Inflammatory macrophage (primary cell): ENCODE results near the gene CACNA2D2.
A peak's percentile ranks its signal among the peaks of the same experiment; 100 is the strongest.

Source experiments
- DNase-seq, 2 donors: peaks; one replicate each; pipeline ENCODE4 v3.0.0-alpha.2; 2020 to 2022

The CACNA2D2 gene

DNA sequence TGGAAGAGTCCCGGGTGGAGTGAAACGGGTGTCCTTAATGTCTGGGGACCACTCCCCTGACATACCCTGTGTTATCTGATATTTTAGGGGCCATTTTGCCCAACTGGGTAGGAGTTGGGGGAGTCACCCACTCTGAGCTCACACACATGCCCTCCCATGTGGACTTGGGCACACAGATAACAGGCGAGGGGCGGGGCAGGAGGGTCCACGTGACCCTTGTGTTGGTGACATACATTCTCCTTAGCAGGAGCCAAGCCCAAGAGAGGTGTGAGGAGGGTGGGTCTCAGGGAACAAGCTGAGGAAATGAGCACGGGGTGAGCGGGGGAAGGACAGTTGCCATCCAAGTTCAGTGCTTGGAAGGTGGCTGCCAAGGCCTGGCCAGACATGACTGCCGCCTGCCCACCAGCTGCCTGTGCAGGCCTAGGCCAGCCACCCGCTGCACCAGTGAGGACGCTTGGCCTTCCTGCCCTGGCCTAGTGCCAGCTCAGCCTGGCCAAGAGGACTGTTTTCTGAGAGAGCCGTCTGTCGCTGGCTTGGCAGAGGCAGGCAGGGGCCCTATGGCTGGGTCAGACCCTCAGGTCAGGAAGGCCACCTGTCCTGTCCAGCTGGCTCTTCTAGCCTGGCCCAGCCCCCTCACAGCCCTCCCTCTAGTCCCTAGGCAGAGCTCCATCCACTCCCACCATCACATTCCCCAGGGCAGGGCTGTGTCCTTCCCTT is 112.8 kb downstream of the CACNA2D2 start:
- no peak for DNase-seq

DNA sequence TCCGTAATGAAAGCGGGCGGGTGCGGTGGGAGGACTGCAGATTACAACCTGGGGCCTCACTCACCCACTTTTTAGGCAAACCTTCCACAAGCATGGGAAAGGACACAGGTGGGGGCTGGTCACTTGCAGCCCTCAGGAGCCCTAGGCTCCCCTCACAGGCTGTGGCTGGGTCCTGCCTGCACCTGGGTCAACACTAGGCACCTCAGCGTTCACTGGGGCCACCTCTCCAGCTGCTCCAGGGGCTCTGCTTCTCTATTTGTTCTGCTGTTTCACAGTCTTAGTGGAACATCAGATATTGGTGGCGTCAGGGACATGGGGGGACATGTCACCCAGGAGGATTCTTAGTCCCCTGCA is 114.0 kb downstream of the CACNA2D2 start:
- no peak for DNase-seq

DNA sequence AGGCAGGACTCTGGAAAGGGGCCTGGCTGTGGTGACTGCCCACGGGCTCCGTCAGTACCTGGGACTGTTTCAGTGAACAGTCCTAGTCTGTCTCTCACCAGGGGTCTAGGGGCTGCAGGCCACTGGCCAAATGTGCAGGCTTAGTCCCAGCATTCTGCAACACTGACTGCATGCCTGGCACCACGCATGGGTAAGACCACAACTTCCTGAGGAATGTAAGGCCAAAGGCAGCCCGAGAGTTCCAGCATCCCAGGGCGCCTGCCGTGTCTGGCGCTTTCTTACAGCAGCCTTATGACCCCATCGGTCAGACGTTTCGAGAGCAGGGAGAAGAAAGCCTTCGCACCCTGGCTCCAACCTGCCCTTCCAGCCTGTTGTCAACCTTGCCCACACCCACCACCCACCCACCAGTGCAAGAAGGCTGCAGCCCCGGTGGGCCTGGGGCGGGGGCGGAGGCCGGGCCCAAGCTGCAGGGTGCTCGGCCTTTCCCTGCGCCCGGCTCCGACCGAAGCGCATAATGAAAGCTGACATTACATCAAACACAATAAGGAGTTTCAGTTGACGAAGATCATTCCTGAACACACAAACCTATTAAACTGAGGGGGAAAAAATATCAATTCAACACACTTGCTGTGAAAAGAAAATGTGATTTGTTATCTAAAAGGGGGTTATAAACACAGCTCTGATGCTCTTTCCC is 114.6 kb downstream of the CACNA2D2 start:
- no peak for DNase-seq

DNA sequence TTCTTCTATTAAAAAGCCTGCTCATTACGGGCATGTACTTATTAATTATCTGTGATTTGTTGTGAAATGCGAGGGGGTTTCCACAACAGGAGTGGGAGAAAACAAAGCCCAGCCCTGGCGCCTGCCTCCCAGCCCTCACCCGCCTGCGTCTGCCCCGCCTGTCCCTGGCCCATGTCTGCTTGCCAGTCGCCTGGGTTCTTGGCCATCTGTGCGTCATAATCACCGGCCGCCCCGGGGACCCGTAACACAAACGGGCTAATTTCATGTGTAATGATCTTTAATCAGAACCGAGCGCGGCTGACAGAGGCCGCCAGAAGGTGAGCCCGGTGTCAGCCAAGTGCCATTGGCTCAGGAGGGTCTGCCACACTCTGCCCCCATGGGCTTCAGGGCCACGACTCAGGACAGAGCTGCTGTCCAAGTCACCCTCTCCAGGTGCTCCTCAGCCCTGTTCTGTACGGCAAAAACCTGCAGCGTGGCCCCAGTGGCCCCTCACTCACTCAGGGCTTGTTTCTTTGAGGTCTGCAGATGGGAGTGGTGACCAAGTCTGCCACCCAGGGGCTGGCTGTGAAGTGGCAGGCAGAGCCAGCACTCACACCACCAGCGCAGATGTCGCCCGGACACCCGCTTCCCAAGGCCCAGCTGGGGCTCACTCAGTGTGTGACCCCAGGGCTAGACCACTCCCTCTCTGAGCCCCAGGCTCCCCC is 115.3 kb downstream of the CACNA2D2 start:
- no peak for DNase-seq

DNA sequence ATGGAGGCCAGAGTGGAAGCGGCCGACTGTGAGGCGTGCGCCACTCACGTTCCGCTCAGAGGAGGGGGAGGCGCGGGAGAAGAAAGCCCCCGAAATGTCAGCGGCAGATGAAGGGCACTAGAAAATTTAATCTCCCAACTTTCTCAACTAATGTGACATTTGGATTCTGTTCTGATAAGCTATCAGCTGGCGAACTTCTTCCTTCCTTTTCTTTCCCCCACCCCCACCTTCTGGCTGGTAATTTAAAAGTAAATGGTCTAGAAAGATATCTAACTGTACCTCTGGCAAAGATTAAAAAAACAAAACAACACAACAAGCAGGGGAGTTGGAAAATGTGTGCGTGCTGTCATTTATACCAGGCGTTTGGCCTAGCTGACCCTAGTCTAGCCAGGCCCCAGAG is 117.7 kb downstream of the CACNA2D2 start:
- DNase-seq = no peak

DNA sequence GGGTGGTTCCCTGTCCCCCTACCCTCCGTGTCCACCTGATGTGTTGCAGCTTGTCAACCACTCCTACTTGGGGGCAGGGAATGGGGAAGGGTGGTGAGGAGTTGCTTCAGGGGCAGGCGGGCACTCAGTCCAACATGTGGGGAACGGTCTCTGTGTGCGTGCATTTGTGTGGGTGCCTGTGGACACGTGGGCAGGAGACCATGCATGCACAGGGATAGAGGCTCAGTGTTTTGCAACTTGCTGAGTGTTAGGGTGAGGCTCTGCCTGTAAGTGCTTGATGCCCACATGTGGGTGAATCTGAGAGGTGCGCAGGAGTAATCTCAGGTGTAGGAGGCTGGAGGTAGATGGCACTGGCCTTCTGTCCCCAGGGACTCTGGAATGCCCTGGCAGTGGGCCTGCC is 119.7 kb downstream of the CACNA2D2 start:
- DNase-seq = peak in 1 of 2 donors; percentile 36

GRCh38 chr3:50382722-50383121 is 120.7 kb downstream of the CACNA2D2 start:
- DNase-seq = no peak

- DNase-seq = no peak
These were observed 122.1 kb downstream of the CACNA2D2 start for GRCh38 chr3:50381383-50381782.

- no peak for DNase-seq
These were observed 122.9 kb downstream of the CACNA2D2 start for GRCh38 chr3:50380405-50381085.

DNA sequence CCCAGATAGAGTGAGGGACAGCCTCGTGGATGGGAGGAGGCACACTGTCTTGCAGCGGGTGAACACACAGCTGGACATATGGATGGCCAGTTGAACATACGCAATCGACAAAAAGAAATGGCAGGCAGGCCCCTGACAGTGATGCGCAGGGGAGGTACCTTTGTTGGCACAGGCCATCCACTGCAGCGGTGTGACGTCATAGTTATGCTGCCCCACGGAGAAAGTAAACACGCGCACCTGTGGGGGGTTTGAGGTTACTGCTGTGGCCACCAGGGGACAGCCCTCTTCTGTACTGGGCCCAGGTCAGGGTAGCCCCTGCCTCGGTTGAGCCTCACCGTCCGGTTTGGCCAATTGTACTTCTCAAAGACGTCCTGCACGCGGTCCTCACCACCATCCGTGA is 124.7 kb downstream of the CACNA2D2 start:
- DNase-seq = no peak

DNA sequence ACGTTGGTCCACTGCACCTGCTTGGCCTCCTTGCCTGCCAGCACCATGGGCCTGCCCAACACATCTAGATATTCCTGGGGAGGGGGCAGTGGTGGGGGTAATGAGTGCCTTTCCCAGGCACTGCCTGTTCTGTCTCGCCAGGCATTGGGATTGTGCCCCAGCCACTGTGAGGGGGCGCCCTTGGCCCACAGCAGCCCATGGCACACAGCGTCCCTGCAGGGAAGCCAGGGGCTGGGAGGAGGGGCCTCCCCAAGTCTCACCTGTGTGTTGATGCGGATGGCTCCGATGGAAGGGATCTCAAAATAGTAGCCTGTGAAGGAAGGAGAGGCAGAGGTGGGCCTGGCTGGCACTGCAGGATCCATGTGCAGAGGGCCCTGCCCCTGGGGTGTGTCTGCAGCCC is 125.4 kb downstream of the CACNA2D2 start:
- no peak for DNase-seq

DNA sequence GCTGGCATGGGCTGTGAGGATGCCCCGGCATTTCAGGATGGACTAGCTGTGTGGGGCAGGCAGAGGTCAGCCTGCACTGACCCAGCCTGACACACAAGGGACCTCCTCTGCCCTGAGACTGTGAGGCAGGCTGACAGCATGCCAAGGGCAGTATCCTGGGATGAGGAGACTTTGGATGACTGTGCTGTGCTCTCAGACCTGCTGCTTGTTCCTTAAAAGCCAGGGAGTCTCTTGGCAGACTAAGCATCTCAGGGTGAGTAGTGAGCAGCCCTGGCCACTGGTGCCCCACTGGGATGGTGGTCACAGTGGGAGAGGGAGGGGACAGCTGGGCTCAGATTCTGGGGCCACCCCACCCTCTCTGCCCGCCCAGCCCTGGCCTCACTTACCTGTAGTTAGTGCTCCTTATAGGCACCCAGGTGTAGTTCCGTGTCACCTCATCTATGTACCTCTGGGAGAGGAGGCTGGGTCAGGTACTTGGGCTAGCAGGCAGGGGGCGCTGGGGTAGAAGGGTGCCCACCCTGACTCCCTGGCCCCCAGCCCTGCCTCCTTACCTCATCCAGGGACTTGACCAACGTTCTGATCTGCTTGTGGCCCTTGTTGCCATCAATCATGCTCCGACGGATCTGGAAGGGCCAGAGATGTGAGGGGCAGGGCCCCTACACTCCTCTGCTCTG is 128.0 kb downstream of the CACNA2D2 start:
- no peak for DNase-seq

- DNase-seq = no peak
These were observed 128.8 kb downstream of the CACNA2D2 start for GRCh38 chr3:50374363-50375257.

DNA sequence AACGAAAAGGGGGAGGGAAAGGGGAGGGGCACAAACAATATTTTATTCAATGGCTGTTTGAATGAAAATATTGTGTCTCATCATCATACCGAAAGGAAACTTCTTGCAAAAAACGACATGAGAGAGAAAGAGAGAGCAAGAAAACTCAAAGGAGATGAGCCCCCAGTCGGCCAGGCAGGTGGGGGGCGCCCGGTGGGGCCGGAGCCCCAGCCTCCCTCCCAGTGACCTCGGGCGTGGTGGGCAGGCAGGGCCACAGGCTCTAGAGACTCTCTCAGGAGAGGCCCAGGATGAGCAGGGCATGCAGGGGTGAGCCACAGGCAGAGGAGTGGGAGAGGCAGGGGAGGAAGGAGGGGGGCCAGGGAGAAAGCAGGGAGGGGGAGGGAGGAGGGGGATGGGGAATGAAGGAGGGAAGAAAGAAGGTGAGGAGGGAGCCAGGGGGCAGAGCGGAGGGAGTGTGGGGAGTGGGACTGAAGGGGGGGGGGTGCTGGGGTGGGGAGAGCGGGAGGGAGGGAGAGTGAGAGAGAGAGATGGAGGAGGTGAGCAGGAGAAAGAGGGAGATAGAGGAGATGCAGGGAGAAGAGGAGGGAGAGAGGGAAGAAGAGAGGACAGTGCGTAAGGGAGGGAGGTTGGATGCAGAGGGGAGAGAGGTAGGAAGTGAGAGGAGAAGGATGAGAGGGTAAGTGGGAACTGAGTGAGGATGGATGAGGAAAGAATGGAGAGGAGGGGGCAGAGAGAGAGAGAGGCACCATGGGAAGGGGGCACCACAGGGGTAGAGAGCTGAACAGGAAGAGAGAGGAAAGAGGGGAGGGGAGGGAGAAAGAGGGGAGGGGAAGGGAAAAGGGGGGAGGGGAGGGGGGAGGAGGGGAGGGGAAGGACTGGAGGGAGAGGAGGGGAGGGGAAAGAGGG is 130.0 kb downstream of the CACNA2D2 start:
- DNase-seq = no peak

DNA sequence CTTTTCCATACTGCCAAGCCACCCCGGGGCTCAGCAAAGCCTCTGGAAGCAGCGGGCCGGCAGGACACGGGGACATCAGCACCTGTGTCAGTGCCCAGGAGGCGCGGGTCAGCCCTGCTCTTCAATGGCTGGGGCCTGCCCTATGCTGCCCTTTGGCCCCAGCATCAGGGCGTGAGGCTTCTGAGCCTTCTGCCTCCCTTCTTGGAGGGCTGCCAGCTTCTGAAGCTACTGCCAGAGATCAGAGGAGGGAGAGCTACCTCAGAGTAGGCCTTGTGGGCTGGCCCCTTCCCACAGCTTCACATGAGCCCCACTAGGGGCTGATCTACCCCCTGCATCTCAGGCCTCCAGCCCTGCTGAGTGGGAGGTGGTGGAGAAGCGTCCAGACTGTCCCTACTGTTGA is 131.1 kb downstream of the CACNA2D2 start:
- DNase-seq = no peak

GRCh38 chr3:50371133-50371685 is 132.2 kb downstream of the CACNA2D2 start:
- no peak for DNase-seq

DNA sequence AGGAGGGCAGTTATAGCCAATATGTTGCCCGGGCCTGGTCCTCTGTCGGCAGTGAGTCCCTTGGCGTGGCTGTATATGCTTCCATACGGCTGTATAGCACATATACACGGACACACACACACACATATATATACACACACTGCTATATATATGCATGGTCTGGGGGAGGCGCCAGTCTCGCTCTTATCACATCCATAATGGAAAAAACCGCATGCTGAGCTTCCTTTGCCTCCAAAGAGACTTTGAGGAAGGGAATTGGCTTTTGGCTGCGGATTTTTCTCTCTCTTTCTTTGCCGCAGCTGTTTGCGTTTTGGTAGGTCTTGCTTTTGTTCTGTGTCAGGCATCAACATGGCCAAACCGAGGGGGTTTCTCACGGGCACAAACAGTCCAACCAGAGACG is 132.8 kb downstream of the CACNA2D2 start:
- DNase-seq = peak in 1 of 2 donors; percentile 19

DNA sequence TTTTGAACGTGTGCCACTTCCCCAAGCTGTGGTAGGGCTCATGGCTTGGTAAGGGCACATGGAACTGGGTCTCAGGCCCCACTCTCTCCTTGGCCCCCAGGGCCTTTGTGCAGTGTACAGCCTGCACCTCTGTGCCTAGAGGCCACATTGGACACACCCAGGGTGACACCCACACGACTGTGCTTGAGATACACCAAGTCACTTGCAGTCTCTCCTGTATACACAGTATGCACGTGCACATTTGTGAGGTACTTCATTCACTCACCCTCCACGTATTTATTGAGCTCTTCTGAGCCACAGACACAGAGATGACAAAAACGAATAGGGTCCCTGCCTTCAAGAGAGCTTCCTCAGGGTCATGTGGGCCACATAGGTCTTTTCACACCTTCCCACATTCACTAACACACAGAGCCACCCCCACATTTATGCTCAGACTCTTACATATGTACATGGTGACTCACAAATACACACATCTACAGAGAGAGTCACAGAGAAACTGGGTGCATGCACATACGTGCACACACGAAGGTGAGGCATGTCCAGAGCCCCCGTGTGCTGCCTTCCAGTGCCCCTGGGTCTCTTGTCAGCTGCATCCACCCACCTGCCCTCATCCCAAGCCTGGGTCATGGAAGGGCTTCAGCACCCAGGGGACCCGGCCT is 134.3 kb downstream of the CACNA2D2 start:
- no peak for DNase-seq

GRCh38 chr3:50365842-50366220 is 137.6 kb downstream of the CACNA2D2 start:
- no peak for DNase-seq
